GM21367 (cell line): ENCODE measurements around the gene RAB40C.

Source experiments
- ATAC-seq: cut with Tn5 transposase; IDR thresholded peaks from one replicate; pipeline ENCODE4 v1.9.1; 2021; ENCODE audit not compliant: unreplicated experiment

RAB40C gene

DNA sequence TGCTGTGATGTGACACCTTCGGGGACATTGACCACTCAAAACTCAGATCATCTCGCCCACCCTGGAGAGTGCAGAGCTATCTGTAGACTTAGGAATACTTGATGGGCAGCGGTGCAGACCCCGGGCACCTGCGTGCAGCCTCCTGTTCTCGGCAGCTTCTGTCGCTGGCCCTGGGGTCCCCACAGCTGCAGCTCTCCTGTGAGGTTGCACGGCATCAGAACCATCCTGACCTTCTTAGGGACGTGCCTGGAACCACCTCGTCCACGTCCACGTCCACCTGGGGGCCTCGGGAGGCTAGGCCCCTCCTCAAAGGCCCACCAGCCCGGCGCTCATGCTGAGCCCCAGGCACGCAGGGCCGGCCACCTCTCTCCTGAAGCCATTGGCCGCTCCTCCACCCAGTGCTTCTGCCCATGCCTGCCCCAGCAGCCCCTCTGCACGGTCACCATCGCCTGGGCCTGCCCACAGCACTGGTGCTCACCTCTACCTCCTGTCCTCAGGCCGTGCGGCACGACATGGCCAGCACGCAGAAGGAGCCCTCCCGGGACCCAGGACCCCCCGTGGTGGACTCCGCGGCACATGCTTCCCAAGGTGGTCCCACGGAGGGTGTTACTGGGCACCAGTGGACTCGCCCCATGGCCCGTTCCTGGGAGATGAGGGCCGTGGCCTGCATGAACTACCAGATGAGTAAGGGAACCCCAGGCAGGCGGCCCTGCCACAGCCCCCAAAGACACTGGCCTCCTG, 38.6 kb downstream of the RAB40C start:
- no peak for ATAC-seq

GRCh38 chr16:629185-629832, 39.4 kb downstream of the RAB40C start:
- ATAC-seq, result no peak

- ATAC-seq, result no peak
Measured at GRCh38 chr16:629833-630248, 40.0 kb downstream of the RAB40C start.

- ATAC-seq, result no peak
Measured at GRCh38 chr16:630249-630814, 40.5 kb downstream of the RAB40C start.

GRCh38 chr16:630815-631405, 41.0 kb downstream of the RAB40C start, which contains the start of gene WFIKKN1:
Gene WFIKKN1 (plus strand): TSS chr16:630985. CDS start chr16:631254, 269 bp downstream.
- ATAC-seq, result no peak

DNA sequence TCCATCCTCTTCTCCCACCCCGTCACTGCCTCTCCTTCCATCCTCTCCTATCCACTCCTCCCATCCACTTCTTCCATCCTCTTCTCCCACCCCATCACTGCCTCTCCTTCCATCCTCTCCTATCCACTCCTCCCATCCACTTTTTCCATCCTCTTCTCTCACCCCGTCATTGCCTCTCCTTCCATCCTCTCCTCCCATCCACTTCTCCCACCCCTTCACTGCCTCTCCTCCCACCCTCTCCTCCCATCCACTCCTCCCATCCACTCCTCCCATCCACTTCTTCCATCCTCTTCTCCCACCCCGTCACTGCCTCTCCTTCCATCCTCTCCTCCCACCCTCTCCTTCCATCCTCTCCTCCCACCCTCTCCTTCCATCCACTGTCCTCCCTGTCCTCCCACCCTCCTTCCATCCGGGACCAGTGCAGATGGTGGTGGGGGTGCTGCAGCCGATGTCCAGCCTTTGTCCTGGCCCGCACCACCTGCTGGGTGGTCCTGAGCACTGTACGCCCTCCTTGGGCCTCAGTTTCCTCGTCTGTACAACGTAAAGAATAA, 42.0 kb downstream of the RAB40C start:
- no peak for ATAC-seq

DNA sequence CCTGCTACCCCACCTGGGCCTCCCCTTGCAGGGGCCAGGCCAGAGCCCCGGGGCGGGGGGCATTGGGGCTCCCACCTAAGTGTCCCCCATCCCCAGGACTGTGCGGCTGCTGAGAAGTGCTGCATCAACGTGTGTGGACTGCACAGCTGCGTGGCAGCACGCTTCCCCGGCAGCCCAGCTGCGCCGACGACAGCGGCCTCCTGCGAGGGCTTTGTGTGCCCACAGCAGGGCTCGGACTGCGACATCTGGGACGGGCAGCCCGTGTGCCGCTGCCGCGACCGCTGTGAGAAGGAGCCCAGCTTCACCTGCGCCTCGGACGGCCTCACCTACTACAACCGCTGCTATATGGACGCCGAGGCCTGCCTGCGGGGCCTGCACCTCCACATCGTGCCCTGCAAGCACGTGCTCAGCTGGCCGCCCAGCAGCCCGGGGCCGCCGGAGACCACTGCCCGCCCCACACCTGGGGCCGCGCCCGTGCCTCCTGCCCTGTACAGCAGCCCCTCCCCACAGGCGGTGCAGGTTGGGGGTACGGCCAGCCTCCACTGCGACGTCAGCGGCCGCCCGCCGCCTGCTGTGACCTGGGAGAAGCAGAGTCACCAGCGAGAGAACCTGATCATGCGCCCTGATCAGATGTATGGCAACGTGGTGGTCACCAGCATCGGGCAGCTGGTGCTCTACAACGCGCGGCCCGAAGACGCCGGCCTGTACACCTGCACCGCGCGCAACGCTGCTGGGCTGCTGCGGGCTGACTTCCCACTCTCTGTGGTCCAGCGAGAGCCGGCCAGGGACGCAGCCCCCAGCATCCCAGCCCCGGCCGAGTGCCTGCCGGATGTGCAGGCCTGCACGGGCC, 42.8 kb downstream of the RAB40C start:
- ATAC-seq, result no peak

DNA sequence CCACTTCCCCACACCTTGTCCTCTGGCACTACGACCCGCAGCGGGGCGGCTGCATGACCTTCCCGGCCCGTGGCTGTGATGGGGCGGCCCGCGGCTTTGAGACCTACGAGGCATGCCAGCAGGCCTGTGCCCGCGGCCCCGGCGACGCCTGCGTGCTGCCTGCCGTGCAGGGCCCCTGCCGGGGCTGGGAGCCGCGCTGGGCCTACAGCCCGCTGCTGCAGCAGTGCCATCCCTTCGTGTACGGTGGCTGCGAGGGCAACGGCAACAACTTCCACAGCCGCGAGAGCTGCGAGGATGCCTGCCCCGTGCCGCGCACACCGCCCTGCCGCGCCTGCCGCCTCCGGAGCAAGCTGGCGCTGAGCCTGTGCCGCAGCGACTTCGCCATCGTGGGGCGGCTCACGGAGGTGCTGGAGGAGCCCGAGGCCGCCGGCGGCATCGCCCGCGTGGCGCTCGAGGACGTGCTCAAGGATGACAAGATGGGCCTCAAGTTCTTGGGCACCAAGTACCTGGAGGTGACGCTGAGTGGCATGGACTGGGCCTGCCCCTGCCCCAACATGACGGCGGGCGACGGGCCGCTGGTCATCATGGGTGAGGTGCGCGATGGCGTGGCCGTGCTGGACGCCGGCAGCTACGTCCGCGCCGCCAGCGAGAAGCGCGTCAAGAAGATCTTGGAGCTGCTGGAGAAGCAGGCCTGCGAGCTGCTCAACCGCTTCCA, 43.6 kb downstream of the RAB40C start:
- ATAC-seq, result no peak

DNA sequence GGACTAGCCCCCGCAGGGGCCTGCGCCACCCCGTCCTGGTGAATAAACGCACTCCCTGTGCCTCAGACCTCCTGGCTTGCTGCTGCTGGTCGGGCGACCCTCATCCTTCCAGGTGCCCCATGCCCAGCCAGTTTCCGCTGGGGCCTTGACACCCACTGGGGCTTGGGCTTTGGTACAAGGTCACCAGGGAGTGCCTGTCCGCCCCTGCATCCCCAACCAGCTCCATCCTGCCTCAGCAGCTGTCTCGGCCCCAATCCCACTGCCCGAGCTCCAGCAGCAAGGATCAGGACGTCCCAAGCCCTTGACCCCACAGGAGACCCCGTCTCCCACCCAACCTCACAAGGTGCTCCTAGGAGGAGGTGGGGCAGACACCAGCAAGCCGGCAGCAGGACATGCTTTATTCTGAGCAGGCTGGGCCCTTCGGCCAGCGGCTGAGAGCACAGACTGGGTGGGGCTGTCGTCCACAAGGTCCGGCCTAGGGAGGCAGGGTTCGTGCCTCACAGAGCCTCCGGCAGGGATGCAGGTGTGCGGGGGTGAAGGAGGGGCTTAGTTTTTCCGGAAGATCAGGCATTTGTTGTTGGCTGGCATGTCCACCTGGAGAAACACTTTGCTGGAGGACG, 44.3 kb downstream of the RAB40C start:
- no peak for ATAC-seq

GRCh38 chr16:634996-635395, 45.1 kb downstream of the RAB40C start:
- no peak for ATAC-seq

GRCh38 chr16:635573-636205, 45.8 kb downstream of the RAB40C start:
- ATAC-seq, result no peak

- peak; percentile 62 for ATAC-seq
Measured at GRCh38 chr16:636206-637080, 46.6 kb downstream of the RAB40C start, which contains the start of gene METTL26. Gene METTL26 (minus strand): TSS chr16:636305. CDS start chr16:636290, 15 bp downstream.

DNA sequence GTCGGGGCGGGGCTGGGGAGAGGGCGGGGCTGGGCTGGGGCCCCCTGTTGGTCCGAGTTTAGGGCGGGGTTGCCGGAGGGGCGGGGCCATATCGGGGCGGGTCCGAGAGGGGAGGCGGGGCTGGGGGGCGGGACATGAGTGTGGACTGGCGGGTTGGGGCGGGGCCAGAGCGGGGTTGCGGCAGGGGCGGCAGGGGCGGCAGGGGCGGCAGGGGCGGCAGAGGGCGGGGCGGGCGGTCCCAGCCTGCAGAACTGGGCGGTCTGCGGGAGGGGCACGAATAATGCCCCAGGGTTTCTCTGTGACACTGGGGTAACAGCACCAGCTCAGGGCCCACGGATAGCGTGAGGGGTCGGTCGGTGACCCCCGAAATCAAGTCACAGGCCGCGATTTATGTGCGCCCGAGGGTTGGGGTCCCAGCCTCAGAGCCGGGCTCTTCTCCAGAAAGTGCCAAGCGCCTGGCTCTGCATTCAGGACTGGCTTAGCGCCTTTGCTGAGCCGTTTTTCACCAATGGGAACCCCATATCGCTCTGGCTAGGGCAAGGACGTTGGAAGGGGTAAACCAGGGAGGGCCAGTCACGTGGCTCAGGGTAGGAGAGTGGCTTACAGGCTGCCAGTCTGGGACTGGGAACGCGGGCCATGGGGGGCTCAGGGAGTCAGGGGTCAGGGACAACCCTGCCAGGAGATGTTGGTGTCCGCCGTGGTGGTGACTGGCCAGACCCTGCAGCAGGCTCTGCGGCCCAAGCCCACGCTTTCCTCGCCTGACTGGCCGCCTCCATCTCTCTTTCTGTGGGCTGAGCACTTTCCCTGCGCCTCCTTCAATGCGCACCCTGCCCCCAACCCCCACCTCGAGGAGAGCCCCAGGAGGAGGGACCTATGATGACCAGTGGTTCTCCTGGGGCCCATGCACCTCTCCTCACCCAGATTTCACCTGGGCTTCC, 47.5 kb downstream of the RAB40C start:
- ATAC-seq, result no peak

DNA sequence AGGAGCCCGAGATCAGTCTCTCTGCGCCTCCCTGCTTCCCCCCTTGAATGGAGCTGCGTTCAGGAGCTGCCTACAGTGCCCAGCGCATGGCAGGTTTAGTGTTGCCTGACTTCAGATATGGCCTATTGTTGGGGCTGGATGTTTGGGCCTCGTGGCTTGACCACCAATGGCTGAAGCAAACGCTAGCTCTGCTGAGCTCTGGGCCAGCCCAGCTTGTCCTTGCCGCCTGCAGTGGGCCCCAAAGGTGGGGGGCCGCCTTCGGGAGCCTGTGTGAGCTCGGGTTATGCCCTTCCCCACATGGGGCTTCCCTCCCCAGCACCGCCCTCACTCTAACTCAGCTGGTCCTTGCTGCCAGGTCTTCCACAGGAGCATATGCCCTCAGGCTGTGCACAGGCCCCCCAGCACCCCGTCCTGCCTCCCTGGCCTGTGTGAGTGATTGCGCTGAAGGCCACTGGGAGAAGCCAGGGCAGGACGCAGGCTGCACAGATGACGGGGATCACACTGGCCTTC, 48.2 kb downstream of the RAB40C start:
- no peak for ATAC-seq

GRCh38 chr16:638836-639235, 49.0 kb downstream of the RAB40C start:
- ATAC-seq, result no peak

- ATAC-seq, result no peak
Measured at GRCh38 chr16:640614-641013, 50.7 kb downstream of the RAB40C start.
